Embryonic facial prominence (tissue), 1 donor: ENCODE measurements around the gene VIPR2.

Source experiments
- DNase-seq: peaks from one replicate; pipeline ENCODE4 v3.0.0-alpha.2; 2016; ENCODE audit errors: extremely low spot score

Gene VIPR2

GRCh38 chr7:159066816-159067575 is 77.7 kb downstream of the VIPR2 start:
- DNase-seq, result no peak

- DNase-seq, result no peak
Observed at GRCh38 chr7:159065852-159066480, 78.7 kb downstream of the VIPR2 start.

- DNase-seq, result no peak
Observed at GRCh38 chr7:159064816-159065510, 79.7 kb downstream of the VIPR2 start.

GRCh38 chr7:159064121-159064815 is 80.4 kb downstream of the VIPR2 start:
- no peak for DNase-seq

GRCh38 chr7:159063046-159063840 is 81.4 kb downstream of the VIPR2 start:
- DNase-seq, result no peak

GRCh38 chr7:159062569-159062968 is 82.1 kb downstream of the VIPR2 start:
- no peak for DNase-seq

GRCh38 chr7:159061674-159062212 is 82.9 kb downstream of the VIPR2 start:
- DNase-seq, result no peak

- DNase-seq, result no peak
Observed at GRCh38 chr7:159061209-159061608, 83.5 kb downstream of the VIPR2 start.

GRCh38 chr7:159060440-159060839 is 84.2 kb downstream of the VIPR2 start:
- no peak for DNase-seq

- DNase-seq, result no peak
Observed at GRCh38 chr7:159059629-159060028, 85.0 kb downstream of the VIPR2 start.

- no peak for DNase-seq
Observed at GRCh38 chr7:159057647-159058046, 87.0 kb downstream of the VIPR2 start.

GRCh38 chr7:159056737-159057136 is 87.9 kb downstream of the VIPR2 start:
- no peak for DNase-seq

- no peak for DNase-seq
Observed at GRCh38 chr7:159051916-159052315, 92.8 kb downstream of the VIPR2 start.

GRCh38 chr7:159050704-159051103 is 94.0 kb downstream of the VIPR2 start:
- no peak for DNase-seq

- DNase-seq, result no peak
Observed at GRCh38 chr7:159049266-159050025, 95.2 kb downstream of the VIPR2 start.

- DNase-seq, result no peak
Observed at GRCh38 chr7:159048656-159049055, 96.0 kb downstream of the VIPR2 start.

- no peak for DNase-seq
Observed at GRCh38 chr7:159047536-159047935, 97.1 kb downstream of the VIPR2 start.

- no peak for DNase-seq
Observed at GRCh38 chr7:159046300-159046699, 98.4 kb downstream of the VIPR2 start.

- no peak for DNase-seq
Observed at GRCh38 chr7:159045839-159046238, 98.8 kb downstream of the VIPR2 start.

- no peak for DNase-seq
Observed at GRCh38 chr7:159042581-159043101, 102.0 kb downstream of the VIPR2 start.
